Stimulated activated CD8-positive, alpha-beta memory T cell treated with anti-CD3 and anti-CD28 coated beads, Interleukin-15, amount 100 ng/mL, for 1 hour (primary cell): ENCODE measurements around the gene CD70.
"Not testable (repeated sequence)": the region's sequence is repeated elsewhere in the genome, so short reads cannot be mapped to it uniquely, and the experiment has no call there.

Experiments used
- DNase-seq: peaks from one replicate; pipeline ENCODE4 v3.0.0-alpha.2; 2020; ENCODE audit warnings: low read depth

The CD70 gene, protein sequence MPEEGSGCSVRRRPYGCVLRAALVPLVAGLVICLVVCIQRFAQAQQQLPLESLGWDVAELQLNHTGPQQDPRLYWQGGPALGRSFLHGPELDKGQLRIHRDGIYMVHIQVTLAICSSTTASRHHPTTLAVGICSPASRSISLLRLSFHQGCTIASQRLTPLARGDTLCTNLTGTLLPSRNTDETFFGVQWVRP

DNA sequence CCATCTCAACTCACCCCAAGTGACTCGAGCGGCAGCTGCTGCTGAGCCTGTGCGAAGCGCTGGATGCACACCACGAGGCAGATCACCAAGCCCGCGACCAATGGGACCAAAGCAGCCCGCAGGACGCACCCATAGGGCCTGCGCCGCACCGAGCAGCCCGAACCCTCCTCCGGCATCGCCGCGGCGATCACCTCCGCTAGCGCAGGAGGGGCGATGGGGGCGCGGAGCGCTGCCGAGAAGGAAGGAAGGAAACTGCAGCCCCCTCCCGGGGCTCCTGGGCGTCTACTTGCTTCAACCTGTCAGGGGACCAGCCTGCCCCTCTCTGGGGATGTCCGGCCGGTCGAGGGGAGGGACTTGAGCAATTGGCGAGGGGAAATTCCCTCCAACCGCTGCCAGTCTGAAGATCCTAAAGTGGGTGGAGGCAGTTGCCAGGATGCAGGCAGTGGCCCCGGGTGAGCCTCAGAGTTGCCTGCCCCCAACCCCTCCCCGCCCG, at the start of gene CD70:
TSS of gene CD70 (minus strand) at position 324 of the 493 bp plus-strand sequence. CDS start at position 176, 148 bp downstream.
- no peak for DNase-seq

DNA sequence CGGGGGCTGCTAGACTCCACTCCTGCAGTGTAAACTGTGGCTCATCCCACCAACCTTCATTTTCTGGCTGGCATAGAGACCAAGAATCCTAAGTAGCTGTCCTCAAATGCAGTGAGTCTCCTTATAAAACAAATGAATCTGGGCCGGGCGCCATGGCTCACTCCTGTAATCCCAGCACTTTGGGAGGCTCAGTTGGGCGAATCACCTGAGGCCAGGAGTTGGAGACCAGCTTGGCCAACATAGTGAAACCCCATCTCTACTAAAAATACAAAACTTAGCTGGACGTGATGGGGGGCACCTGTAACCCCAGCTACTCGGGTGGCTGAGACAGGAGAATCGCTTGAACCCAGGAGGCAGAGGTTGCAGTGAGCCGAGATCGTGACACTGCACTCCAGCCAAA, 49.4 kb upstream of the CD70 start:
- DNase-seq = not testable (repeated sequence)

DNA sequence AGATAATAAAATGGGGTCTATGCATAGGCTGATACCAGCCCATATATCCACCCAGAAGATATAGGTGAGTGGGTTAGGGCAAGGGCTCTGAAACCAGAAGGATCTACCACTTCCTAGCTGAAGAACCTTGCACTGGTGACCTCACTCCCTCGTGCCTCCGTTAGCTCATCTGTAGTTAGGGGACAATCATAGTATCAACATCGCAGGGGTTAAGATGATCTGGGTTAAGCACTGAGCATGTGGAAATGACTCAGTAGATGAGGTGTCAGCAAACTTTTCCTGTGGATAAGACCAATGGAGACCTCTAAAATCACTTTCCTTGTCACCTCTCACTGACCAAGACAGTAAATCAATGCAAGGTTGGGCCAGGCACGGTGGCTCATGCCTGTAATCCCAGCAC, 48.5 kb upstream of the CD70 start:
- DNase-seq = no peak

DNA sequence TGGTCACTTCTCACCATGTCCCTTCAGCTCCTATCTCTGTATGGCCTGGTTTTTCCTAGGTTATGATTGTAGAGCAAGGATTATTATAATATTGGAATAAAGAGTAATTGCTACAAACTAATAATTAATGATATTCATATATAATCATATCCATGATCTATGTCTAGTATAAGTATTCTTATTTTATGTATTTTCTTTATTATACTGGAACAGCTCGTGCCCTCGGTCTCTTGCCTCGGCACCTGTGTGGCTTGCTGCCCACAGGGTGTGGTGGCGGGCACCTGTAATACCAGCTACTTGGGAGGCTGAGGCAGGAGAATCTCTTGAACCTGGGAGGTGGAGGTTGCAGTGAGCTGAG, 42.5 kb upstream of the CD70 start:
- not testable (repeated sequence) for DNase-seq

DNA sequence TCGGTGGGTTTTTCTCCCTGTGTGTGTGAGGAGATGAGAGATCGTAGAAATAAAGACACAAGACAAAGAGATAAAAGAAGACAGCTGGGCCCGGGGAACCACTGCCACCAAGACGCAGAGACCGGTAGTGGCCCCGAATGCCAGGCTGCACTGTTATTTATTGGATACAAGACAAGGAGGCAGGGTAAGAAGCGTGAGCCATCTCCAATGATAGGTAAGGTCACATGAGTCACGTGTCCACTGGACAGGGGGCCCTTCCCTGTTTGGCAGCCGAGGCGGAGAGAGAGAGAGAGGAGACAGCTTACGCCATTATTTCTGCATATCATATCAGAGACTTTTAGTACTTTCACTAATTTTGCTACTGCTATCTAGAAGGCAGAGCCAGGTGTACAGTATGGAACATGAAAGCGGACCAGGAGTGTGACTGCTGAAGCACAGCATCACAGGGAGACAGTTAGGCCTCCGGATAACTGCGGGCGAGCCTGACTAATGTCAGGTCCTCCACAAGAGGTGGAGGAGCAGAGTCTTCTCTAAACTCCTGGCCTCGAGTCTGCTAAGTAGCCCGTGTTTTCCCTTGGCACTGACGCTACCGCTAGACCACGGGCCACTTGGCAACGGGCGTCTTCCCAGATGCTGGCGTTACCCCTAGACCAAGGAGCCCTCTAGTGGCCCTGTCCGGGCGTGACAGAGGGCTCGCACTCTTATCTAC, 42.0 kb upstream of the CD70 start:
- not testable (repeated sequence) for DNase-seq

DNA sequence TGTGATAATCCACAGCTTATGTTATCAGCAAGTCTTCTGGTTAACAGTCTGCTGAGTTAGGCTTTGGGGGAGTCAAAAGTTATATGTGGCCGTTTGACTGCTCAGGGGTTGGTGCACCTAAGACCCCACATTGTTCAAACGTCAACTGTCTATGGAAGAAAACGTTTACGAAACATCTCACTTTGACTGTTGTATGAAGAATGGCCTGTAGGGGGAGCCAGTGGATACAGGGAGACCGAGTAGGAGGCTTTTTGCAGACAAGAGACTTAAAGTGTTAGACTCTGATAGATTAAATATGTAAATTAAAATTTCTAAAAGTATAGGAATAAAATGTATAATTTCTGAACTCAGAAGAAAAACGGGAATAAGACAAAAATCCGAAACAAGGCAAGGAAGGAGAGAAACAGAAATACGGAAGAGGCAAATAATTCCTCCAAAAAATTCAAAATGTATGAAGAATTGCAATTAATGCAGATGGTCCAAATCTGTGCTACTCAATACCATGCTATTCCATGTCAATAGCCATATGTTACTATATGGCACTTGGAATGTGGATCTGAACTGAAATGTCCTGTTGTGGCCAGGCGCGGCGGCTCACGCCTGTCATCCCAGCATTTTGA, 41.2 kb upstream of the CD70 start:
- peak; percentile 78 for DNase-seq

DNA sequence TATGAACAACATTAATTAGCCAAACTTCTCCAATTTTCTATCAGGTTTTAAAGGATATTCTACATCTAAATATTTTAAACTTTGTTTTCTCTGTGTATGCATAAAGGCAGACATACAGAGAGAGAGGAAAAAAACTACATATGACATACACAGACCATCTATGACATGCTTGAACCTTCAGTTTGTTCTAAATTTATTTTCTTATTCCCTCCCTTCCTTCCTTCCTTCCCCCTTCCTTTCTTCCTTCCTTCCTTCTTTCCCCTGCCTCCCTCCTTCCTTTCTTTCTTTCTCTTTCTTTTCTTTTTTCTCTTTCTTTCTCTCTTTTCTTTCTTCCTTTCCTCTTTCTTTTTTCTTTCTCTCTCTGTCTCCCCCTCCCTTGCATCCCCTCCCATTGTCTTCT, 35.8 kb upstream of the CD70 start:
- no peak for DNase-seq

DNA sequence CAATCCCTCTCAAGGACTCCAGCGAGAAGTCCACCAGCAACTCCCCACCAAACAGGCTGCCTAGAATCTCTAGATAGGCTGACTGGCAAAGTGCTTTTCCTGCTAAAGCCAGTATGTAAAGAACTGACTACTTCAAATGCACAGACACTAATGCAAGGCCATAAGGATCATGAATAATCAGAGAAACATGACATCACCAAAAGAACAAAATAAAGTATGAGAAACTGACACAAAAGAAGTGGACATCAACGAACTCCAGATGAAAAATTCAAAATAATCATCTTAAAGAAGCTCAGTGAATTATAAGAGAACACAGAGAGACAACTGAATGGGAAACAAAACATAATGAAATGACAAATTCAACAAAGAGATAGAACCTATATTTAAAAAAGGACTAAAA, 26.4 kb upstream of the CD70 start:
- no peak for DNase-seq

DNA sequence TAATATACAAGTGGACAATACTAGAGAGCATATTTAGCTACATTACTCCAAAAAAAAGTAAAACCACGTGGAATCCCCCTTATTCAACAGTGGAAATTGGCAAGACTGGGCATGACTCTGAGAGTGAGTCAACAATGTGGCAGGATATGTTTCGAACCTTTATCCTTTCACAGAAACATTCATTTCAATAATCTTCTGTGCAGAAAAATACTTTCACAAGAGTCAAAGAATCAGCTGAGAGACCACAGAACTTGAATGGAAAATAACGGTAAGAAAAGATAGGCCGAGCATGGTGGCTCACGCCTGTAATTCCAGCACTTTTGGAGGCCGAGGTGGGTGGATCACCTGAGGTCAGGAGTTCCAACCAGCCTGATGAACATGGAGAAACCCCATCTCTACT, 25.1 kb upstream of the CD70 start:
- no peak for DNase-seq

DNA sequence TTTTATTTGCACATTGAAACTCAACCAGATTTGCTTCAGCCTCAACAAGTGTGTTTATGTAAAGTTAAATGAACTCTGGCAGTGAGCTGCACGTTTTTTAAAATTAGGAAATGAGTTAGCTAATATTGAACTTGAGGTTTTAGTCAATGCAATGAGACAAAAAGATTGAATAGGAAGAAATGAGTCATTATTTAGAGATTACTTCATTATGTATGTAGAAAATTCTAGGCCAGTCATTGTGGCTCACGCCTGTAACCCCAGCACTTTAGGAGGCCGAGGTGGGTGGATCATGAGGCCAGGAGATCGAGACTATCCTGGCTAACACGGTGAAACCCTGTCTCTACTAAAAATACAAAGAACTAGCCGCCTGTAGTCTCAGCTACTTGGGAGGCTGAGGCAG, 22.8 kb upstream of the CD70 start:
- DNase-seq = no peak

DNA sequence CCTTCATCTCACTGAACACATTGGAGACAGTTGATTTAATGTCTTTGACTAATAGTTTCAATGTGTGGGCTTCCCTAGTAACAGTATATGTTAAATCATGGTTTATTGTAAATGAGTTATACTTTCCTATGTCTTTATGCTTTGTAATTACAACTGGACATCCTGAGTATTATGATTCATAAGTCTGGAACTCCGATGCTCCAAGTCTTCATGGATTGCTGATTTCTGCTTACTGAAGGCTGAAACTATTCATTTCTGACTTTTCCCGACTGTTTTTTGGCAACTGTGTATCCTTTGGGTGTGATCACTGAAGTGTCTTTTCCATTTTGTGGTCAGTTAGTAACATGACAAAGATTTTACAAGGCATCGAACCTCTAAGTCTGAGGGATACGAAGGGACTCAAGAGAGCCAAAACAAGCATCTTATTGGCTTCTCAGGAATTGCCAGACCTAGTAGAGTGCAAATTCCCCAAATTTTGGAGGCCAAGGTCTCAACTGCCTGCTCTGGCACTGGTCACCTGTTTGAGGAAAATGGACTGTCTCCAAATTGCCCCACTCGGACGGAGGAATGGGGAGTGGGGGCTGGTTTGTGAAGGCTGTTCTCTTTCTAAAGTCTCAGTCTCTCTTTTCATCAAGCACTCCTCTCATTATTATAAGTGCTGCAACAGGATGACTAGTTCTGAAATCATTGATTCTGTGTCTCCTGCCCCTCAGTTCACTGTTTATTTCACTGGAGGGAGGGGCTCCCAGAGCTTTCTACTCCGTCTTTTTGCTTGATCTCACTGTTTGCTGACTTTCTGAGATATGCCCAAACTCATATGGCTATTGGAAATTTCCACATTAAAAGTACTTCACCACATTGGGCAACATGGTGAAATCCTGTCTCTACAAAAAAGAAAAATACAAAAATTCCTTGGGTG, 20.2 kb upstream of the CD70 start:
- no peak for DNase-seq

DNA sequence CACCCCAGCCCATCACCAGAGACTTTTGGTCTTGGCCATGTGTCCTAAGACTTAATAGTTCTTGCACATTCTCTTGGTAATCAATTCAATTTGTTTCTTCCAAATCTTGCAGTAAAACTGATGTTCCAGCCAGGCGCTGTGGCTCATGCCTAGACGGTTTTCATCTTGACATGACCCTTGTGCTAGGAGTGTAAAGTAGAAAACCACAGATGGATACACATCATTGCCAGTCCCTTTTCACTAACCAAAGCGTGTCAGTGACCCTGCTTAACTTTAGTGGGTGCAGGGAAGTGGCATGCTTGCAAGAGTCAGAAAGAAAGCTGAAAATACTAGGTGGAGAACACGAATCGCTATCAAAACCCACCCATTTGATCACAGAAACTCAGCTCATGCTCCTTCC, 18.0 kb upstream of the CD70 start:
- DNase-seq = no peak

DNA sequence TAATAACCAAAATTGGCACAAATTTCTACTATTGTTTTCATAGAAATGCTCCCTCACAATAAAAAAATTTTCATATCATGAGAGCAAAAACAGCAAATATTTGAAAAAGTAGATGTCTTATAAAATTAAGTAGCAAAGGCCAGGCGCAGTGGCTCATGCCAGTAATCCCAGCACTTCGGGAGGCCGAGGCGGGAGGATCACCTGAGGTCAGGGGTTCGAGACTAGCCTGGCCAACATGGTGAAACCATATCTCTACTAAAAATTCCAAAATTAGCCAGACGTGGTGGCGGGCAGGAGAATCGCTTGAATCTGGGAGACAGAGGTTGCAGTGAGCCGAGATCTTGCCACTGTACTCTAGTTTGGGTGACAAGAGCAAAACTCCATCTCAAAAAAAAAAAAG, 17.2 kb upstream of the CD70 start:
- not testable (repeated sequence) for DNase-seq

DNA sequence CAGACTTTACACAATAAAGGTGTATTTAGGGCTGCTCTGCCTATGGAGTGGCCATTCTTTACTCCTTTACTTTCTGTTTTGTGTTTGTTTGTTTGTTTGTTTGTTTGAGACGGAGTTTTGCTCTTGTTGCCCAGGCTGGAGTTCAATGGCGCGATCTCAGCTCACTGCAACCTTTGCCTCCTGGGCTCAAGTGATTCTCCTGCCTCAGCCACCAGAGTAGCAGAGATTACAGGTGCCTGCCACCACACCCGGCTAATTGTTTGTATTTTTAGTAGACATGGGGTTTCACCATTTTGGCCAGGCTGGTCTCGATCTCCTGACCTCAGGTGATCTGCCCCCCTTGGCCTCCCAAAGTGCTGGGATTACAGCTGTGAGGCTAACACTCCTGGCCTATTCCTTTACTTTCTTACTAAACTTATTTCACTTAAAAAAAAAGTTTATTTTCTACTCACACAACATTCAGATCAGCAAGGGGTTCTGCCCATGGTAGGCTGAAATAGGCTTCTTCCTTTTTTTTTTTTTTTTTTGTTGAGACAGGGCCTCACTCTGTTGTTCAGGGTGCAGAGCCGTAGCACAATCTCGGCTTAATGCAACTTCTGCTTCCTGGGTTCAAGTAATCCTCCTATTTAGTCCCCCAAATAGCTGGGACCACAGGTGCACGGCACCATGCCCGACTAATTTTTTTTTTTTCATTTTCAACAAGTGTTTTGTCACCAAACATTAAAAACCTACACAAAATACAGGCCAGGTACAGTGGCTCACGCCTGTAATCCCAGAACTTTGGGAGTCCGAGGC, 15.5 kb upstream of the CD70 start:
- not testable (repeated sequence) for DNase-seq

DNA sequence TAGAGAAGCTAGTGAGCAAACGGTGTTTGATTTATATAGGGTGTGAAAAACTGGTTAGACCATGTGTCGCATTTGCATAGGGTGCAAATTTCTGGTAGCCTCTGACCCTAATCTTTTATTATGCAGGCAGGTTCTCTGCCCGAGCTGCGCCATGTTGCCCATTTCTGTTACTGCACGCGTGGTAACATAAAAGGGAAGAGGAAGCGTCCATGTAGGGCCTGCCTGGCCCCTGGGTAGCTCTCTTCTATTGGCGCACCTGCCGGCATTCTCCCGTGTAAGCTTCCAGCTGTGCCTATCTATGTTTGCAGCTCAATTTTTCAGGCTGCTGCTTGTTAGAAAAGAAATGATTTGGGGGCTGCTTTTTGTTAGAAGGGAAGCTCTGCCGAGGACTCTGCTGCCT, 14.0 kb upstream of the CD70 start:
- DNase-seq = no peak

DNA sequence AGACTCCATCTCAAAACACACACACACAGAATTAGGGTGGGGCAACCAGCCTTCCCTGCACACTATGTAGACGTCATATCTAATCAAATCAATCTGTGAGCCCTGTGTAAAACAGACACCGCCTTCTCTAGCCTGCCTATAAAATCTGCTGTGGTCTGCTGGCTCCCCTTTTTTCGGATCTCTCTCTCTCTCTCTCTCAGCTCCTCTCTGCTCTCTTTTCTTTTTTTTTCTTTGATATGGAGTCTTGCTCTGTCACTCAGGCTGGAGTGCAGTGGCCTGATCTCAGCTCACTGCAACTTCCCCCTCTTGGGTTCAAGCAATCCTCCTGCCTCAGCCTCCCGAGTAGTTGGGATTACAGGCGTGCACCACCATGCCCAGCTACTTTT, 11.8 kb upstream of the CD70 start:
- DNase-seq = no peak

DNA sequence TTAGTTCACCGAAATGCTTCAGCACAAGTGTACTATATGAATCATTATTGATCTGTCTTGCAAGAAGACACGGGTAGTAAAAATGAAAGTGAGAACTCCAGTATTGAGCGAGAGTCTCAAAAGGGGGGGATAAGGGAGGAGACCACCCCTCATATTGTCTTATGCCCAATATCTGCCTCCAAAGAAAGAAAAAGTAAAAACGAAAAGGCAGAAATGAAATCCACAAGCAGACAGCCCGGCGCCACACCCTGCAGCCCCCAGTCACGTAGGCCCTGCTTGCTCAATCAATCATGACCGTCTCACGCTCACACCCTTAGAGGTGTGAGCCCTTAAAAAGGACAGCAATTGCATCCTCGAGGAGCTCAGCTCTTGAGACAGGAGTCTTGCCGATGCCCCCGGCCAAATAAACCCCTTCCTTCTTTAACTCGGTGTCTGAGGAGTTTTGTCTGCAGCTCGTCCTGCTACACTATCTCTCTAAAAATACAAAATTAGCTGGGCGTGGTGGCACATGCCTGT, 10.6 kb upstream of the CD70 start:
- not testable (repeated sequence) for DNase-seq

DNA sequence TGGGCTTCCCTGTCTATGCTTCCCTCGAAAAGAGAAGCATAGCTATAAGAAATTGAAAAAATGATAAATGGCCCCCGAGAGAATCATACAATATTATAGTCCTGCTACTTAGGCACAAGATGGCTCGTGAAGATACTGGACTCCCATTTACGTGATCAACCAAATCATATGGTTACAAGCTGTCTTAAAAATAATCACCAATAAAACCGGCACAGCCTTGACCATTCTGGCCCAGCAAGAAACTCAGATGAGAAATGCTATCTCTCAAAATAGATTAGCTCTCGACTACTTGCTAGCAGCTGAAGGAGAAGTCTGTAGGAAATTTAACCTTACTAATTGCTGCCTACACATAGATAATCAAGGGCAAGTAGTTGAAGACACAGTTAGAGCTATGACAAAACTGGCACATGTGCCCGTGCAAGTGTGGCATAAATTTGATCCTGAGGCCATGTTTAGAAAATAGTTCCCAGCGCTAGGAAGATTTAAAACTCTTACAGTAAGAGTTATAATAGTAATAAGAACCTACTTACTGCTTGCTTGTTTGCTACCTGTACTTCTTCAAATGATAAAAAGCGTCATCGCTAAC, 10.1 kb upstream of the CD70 start:
- DNase-seq = not testable (repeated sequence)

DNA sequence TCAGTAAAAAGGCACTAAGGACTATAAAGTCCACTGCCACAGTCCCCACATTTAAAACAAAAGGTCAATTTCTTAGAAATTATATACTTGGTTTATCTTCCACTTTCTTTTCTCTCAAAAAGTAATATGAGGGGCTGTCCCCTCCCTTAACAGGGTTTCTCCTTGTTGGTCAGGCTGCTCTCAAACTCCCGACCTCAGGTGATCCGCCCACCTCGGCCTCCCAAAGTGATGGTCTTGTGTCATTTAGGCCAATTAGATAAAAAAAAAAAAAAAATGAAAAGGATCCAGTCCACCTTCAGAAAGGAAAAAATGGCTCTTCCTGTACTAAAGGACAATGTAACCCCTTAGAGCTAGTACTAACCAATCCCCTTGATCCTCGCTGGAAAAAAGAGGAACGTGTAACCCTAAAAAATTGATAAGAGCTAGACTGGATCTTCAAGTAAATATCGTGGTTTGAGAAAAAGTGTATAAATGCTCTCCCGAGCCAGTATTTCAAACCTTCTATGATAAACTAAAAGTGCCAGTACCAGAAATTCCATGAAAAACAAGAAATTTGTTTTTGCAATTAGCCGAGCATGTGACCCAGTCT, 9.0 kb upstream of the CD70 start:
- no peak for DNase-seq

DNA sequence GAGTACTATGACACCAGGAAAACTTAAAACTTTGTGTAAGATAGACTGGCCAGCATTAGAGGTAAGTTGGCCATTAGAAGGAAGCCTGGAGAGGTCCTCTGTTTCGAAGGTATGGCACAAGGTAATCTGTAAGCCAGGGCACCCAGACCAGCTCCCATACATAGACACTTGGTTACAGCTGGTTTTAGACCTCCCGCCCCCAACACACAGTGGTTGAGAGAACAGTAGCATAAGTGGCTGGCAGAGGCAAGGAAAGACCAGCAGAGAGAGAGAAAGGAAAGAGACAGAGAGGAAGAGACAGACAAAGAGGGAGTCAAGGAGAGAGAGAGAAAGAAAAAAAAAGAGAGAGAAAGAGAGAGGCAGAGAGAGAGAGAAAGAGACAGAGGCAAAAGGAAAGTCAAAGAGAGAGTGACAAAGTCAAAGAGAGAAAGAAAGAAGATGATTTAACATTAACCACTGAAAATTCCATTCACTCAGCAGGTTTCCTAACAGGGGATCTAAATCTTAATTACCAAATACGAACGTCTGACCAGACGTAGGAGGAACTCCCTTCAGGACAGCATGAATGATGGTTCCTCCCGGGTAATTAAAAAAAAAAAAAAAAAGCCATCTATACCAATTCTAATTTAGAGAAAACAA, 7.4 kb upstream of the CD70 start:
- DNase-seq = not testable (repeated sequence)
